ENCODE measurements around the gene KLC3. TPM values are rescaled to one million over a fixed set of nuclear protein-coding genes. Genes with fewer than 3 reads are reported as not detected.

KLC3 gene
- total RNA-seq, 1 donor from 2014 or later: not detected

- Mint-ChIP-seq H3K36me3 (ENCODE audit: low read depth) (no peaks in the 10 kb centered on the region), H3K4me1 (no peaks in the 10 kb centered on the region), H3K27ac (ENCODE audit: unreplicated experiment) (no peak overlapping the region), H3K9me3 (no peaks in the 10 kb centered on the region), H3K4me3 (no peak overlapping the region), H3K27me3 (ENCODE audit: low read depth) (peaks cover 29% of the 10 kb centered on the region)
- no peak for DNase-seq (ENCODE audit: low read depth, low spot score)
- no peak for TF ChIP-seq CTCF (conservative IDR thresholded peaks at IDR 0.05)
Observed at GRCh38 chr19:45345506-45345860, 4.9 kb downstream of the KLC3 start.

GRCh38 chr19:45346449-45346848, 5.9 kb downstream of the KLC3 start:
- DNase-seq (ENCODE audit: low read depth, low spot score): no peak
- no peaks in the 10 kb centered on the region for H3K36me3 Mint-ChIP-seq (ENCODE audit: low read depth)
- no peak for TF ChIP-seq CTCF (conservative IDR thresholded peaks at IDR 0.05)

GRCh38 chr19:45347570-45348366, 7.2 kb downstream of the KLC3 start:
- DNase-seq (ENCODE audit: low read depth, low spot score): no peak
- H3K9me3 Mint-ChIP-seq: no peaks in the 10 kb centered on the region

More at GRCh38 chr19:45346449-45346848, 5.9 kb downstream of the KLC3 start:
- no peaks in the 10 kb centered on the region for H3K4me1 Mint-ChIP-seq
- H3K9me3 Mint-ChIP-seq: no peaks in the 10 kb centered on the region
- H3K27me3 Mint-ChIP-seq (ENCODE audit: low read depth): peaks cover 29% of the 10 kb centered on the region
- H3K27ac Mint-ChIP-seq (ENCODE audit: unreplicated experiment): no peak overlapping the region
- H3K4me3 Mint-ChIP-seq: no peak overlapping the region

GRCh38 chr19:45348367-45349125, 8.0 kb downstream of the KLC3 start:
- TF ChIP-seq CTCF (conservative IDR thresholded peaks at IDR 0.05): no peak

More at GRCh38 chr19:45347570-45348366, 7.2 kb downstream of the KLC3 start:
- peaks cover 29% of the 10 kb centered on the region for H3K27me3 Mint-ChIP-seq (ENCODE audit: low read depth)
- no peak overlapping the region for H3K4me3 Mint-ChIP-seq
- no peak for TF ChIP-seq CTCF (conservative IDR thresholded peaks at IDR 0.05)
- H3K4me1 Mint-ChIP-seq: no peaks in the 10 kb centered on the region
- H3K36me3 Mint-ChIP-seq (ENCODE audit: low read depth): no peaks in the 10 kb centered on the region
- peak overlapping the region; percentile 27 for H3K27ac Mint-ChIP-seq (ENCODE audit: unreplicated experiment)

GRCh38 chr19:45349126-45349415, 8.5 kb downstream of the KLC3 start:
- H3K36me3 Mint-ChIP-seq (ENCODE audit: low read depth): peaks cover 4% of the 10 kb centered on the region
- H3K27ac Mint-ChIP-seq (ENCODE audit: unreplicated experiment): no peak overlapping the region
- no peaks in the 10 kb centered on the region for H3K4me1 Mint-ChIP-seq
- no peak for DNase-seq (ENCODE audit: low read depth, low spot score)
- peaks cover 29% of the 10 kb centered on the region for H3K27me3 Mint-ChIP-seq (ENCODE audit: low read depth)
- TF ChIP-seq CTCF (conservative IDR thresholded peaks at IDR 0.05): no peak
- no peaks in the 10 kb centered on the region for H3K9me3 Mint-ChIP-seq
- no peak overlapping the region for H3K4me3 Mint-ChIP-seq

More at GRCh38 chr19:45348367-45349125, 8.0 kb downstream of the KLC3 start:
- Mint-ChIP-seq H3K36me3 (ENCODE audit: low read depth) (peaks cover 3% of the 10 kb centered on the region), H3K27me3 (ENCODE audit: low read depth) (peaks cover 29% of the 10 kb centered on the region), H3K4me1 (no peaks in the 10 kb centered on the region), H3K27ac (ENCODE audit: unreplicated experiment) (peak overlapping the region; percentile 27), H3K4me3 (no peak overlapping the region), H3K9me3 (no peaks in the 10 kb centered on the region)
- DNase-seq (ENCODE audit: low read depth, low spot score): no peak
